ENCODE measurements around the gene MOXD1.
A peak's percentile ranks its signal among the peaks of the same experiment; 100 is the strongest.
"Not testable (repeated sequence)": the region's sequence is repeated elsewhere in the genome, so short reads cannot be mapped to it uniquely, and the experiment has no call there.

The MOXD1 gene

DNA sequence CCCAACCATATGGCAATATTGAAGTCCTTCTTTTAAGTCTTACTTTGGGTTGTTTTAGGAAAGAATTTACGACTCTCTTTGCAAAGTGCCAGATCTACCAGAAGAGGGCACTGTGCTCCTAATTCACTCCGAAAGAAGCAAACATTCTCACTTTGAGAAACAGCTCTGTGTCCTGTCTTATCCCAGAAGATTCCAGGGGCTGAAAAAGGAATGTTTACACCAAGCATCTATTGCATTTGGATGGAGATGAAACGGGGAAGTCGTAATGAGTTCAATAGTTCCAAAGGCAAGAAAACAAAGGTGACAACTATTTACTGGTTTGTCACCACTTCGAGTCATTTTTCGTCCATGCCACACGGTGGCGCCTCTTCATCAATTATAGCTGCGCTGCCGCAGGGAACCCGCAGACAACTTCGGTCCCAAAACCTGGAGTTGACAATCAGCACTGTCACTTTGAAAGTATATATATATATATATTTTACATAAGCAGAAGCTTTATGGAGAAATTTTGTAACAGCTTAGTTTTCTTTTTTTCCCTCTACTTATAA is 121.6 kb downstream of the MOXD1 start:
- Histone ChIP-seq H3K27me3 (ENCODE audit: insufficient read depth, low read length) (no peaks in the 10 kb centered on the region), H3K4me3 (ENCODE audit: low read length) (peak overlapping the region; percentile 59), H2AFZ (ENCODE audit: low read depth, low read length) (peak overlapping the region; percentile 79), H3K36me3 (ENCODE audit: insufficient read depth, low read length) (no peaks in the 10 kb centered on the region), H3K9me3 (ENCODE audit: low read length) (no peaks in the 10 kb centered on the region), H3K4me1 (ENCODE audit: insufficient read depth, low read length) (peaks cover 3% of the 10 kb centered on the region)

DNA sequence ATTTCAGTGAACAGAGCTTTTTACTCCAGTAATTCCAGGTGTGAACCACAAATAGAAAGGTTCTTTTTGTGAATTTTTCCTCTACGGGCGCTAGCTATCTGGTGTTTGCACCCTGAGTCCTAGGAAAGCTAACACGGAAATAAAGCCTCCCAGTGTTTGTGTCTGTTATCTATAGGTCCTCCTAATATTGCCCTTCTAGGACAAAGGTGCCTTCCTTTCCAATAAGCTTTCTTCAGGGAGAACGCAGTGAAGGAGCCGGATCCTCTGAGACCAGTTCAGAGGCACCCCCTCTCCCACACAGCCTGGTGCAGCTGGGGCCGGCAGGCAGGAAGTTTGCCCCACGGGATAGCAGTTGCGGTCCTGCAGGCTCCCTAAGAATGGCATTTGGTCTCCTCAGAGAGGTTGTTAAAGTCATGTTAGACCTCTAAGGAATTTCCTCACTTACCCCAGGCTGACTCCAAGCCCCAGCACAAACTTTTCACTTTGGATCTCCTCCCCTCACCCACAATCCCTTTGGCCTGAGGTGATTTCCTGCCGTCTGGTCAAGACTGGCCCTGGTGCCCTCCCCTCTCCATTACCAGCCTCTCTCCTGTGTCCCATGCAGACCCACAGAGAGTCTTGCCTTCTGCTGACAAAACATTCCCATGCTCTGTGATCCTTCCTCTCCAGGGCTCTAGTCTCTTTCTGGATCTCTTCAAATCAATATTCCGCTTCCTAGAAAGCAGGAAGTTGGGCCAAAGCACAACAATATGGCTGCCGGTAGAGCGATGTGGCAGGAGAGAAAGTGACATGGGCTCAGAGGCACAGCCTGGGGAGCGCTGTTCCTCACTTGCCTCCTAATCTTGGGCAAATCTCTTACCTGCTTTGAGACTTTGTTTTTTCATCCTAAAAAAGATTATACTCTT is 126.0 kb downstream of the MOXD1 start:
- H3K9me3 ChIP-seq (ENCODE audit: low read length): no peaks in the 10 kb centered on the region
- no peaks in the 10 kb centered on the region for H3K27me3 ChIP-seq (ENCODE audit: insufficient read depth, low read length)
- H2AFZ ChIP-seq (ENCODE audit: low read depth, low read length): no peak overlapping the region
- H3K4me3 ChIP-seq (ENCODE audit: low read length): no peak overlapping the region
- no peaks in the 10 kb centered on the region for H3K36me3 ChIP-seq (ENCODE audit: insufficient read depth, low read length)
- peaks cover 2% of the 10 kb centered on the region for H3K4me1 ChIP-seq (ENCODE audit: insufficient read depth, low read length)

DNA sequence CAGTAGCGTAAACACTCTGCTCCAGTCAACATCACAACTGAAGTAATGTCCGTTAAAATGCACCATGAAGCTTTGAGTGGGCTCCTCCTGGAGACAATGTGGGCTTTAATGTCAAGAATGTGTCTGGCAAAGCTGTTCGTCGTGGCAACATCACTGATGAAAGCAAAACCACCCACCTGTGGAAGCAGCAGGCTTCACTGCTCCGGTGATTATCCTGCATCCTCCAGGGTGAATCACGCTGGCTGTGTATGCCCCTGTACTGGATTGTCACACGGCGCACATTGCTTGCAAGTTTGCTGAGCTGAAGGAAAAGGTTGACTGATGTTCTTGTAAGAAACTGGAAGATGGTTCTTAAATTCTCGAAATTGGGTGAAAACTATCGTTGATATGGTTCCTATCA is 128.5 kb downstream of the MOXD1 start:
- Histone ChIP-seq H3K4me3 (ENCODE audit: low read length) (no peak overlapping the region), H2AFZ (ENCODE audit: low read depth, low read length) (no peak overlapping the region), H3K36me3 (ENCODE audit: insufficient read depth, low read length) (no peaks in the 10 kb centered on the region), H3K27me3 (ENCODE audit: insufficient read depth, low read length) (no peaks in the 10 kb centered on the region), H3K9me3 (ENCODE audit: low read length) (no peaks in the 10 kb centered on the region), H3K4me1 (ENCODE audit: insufficient read depth, low read length) (no peaks in the 10 kb centered on the region)

DNA sequence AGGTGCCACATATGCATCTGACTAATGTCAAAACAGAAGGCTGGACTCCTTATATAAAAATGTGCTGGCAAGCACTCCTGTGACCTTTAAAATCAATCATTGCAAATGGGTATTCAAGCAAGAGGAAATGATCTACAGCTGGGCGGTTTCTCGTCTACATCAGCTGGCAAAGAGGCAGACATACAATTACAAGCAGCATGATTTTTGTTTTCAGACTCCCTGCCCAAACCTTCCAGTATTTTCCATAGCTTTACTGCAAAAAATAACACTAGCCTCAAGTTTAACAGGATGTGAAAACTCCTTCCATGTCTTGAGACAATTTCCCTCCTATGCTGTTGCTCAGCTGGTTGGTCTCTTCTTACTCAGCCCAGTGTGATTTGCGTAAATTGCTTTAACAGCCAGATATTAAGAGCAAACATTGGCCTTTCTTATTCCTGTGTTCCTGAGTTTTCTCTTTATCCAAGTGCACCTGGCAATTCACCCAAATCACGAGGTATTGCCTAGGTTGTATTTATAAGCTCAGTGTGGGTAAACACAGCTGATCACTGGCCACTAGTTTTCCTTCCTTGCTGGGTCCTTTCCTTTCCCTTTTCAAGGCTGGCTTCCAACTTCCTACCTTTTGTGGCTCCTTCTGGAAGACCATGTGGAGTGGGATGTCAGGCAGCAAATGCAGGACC is 130.4 kb downstream of the MOXD1 start:
- Histone ChIP-seq H3K36me3 (ENCODE audit: insufficient read depth, low read length) (no peaks in the 10 kb centered on the region), H3K4me1 (ENCODE audit: insufficient read depth, low read length) (no peaks in the 10 kb centered on the region), H3K27me3 (ENCODE audit: insufficient read depth, low read length) (no peaks in the 10 kb centered on the region), H3K9me3 (ENCODE audit: low read length) (no peaks in the 10 kb centered on the region), H3K4me3 (ENCODE audit: low read length) (no peak overlapping the region), H2AFZ (ENCODE audit: low read depth, low read length) (no peak overlapping the region)

DNA sequence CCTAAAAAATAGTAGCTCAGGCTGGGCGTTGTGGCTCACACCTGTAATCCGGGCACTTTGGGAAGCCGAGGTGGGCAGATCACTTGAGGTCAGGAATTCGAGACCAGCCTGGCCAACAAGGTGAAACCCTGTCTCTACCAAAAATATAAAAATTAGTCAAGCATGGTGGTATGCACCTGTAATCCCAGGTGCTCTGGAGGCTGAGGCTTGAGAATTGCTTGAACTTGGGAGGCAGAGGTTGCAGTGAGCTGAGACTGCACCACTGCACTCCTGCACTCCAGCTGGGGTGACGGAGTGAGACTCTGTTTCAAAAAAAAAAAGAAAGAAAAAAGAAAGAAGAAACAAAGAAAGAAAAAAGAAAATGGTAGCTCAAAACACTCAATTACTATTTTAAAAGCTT is 132.6 kb downstream of the MOXD1 start:
- H3K36me3 ChIP-seq (ENCODE audit: insufficient read depth, low read length); H2AFZ ChIP-seq (ENCODE audit: low read depth, low read length); H3K9me3 ChIP-seq (ENCODE audit: low read length); H3K4me3 ChIP-seq (ENCODE audit: low read length); H3K27me3 ChIP-seq (ENCODE audit: insufficient read depth, low read length); H3K4me1 ChIP-seq (ENCODE audit: insufficient read depth, low read length): not testable (repeated sequence)

DNA sequence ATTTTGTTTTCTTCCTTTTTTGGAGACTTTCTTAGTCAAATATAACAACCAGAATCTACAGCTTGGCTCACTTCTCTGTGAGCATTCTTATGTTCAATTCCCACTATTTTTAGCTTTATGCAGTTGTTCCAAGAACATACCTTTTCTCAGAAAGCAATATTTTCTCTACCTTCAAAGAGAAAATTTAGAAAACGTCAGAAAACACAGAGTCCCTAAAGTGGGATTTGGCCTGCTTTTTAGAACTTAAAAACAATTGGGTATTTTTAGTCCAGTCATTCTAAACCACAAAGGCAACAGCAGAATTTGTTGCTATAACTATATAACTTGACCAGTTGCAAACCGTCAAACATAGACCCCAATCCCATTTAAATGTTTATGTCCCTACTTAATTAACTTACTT is 133.1 kb downstream of the MOXD1 start:
- no peaks in the 10 kb centered on the region for H3K9me3 ChIP-seq (ENCODE audit: low read length)
- H3K36me3 ChIP-seq (ENCODE audit: insufficient read depth, low read length): no peaks in the 10 kb centered on the region

DNA sequence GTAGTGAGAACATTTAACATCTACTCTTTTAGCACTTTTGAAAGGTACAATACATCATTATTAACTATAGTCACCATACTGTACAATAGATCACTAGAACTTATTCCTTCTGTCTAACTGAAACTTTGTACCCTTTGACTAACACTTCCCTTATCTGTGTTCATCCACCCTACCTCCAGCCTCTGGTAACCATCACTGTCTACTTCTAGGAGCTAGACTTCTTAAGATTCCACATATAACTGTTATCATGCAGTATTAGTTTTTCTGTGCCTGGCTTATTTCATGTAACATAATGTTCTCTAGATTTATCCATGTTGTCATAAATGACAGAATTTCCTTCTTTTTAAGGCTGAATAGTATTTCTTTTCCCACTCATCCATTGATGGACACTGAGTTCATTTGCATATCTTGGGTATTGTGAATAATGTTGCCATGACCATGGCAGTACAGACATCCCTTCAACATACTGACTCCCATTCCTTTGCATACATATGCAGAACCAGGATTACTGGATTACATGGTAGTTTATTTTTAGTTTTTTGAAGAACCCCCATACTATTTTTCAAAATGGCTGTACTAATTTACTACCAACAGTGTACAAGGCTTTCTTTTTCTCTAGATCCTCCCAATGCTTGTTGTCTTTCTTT is 135.7 kb downstream of the MOXD1 start:
- Histone ChIP-seq H3K9me3 (ENCODE audit: low read length) (no peaks in the 10 kb centered on the region), H2AFZ (ENCODE audit: low read depth, low read length) (no peak overlapping the region), H3K4me1 (ENCODE audit: insufficient read depth, low read length) (no peaks in the 10 kb centered on the region), H3K36me3 (ENCODE audit: insufficient read depth, low read length) (no peaks in the 10 kb centered on the region), H3K27me3 (ENCODE audit: insufficient read depth, low read length) (no peaks in the 10 kb centered on the region), H3K4me3 (ENCODE audit: low read length) (no peak overlapping the region)

More for the DNA sequence above, 133.1 kb downstream of the MOXD1 start:
- Histone ChIP-seq H3K4me1 (ENCODE audit: insufficient read depth, low read length) (no peaks in the 10 kb centered on the region), H3K27me3 (ENCODE audit: insufficient read depth, low read length) (no peaks in the 10 kb centered on the region), H3K4me3 (ENCODE audit: low read length) (no peak overlapping the region), H2AFZ (ENCODE audit: low read depth, low read length) (no peak overlapping the region)

DNA sequence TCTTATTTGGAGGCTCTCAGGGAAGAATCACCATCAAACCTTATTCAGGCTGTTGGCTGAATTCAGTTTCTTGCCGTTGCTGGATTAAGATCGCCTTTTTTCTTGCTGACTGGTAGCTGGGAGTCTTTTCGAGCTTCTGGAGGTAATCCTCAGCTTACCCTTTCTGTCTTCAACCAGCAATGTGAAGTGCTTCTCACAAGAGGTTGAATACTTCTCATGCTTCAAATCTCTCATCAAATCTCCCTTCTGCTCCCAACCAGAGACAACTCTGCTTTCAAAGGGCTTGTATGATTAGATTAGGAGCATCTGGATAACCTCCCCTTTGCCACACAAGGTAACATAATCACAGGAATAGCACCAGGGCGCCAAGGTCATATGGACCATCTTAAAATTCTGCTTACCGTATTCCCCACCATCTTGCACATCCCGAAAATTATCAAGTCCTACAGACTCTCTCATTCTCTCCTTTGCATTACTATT is 137.2 kb downstream of the MOXD1 start:
- Histone ChIP-seq H3K27me3 (ENCODE audit: insufficient read depth, low read length) (no peaks in the 10 kb centered on the region), H3K36me3 (ENCODE audit: insufficient read depth, low read length) (no peaks in the 10 kb centered on the region), H3K4me3 (ENCODE audit: low read length) (no peak overlapping the region), H3K9me3 (ENCODE audit: low read length) (no peaks in the 10 kb centered on the region), H3K4me1 (ENCODE audit: insufficient read depth, low read length) (no peaks in the 10 kb centered on the region), H2AFZ (ENCODE audit: low read depth, low read length) (no peak overlapping the region)

DNA sequence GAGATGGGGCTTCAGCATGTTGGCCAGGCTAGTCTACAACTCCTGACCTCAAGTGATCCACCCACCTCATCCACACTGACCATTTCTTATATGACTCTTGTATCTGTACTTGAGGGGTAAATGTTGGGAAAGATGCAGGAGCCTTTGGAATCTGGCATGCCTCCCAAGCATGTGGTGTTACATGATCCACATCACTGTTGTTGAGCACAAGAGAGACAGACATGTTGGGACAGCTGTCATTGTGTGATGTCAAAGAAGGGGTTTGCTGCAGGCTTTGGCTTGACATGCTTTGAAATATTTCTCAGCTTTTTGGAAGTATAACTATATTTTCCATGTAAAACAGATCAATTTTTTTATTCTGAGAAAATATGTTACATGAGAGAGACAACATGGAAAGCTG is 139.9 kb downstream of the MOXD1 start:
- Histone ChIP-seq H3K4me3 (ENCODE audit: low read length) (no peak overlapping the region), H3K4me1 (ENCODE audit: insufficient read depth, low read length) (no peaks in the 10 kb centered on the region), H3K36me3 (ENCODE audit: insufficient read depth, low read length) (no peaks in the 10 kb centered on the region), H3K9me3 (ENCODE audit: low read length) (no peaks in the 10 kb centered on the region), H2AFZ (ENCODE audit: low read depth, low read length) (no peak overlapping the region), H3K27me3 (ENCODE audit: insufficient read depth, low read length) (no peaks in the 10 kb centered on the region)

DNA sequence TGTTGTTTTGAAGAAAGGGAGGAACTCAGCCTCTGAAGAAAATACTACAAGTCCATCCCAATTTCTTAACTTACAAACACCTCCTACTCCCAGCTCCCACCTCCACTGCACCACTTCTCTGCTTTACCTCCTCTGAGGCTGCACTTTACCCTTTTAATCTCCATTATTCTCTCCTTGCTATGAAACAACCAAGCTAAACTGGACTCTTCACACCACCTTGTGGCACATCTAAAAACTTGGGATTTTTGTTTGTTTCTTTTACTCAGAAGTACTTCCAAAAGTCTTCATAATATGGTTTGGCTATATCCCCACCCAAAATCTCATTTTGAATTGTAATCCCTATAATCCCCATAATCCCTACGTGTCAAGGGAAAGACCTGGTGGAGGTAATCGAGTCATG is 142.2 kb downstream of the MOXD1 start:
- no peaks in the 10 kb centered on the region for H3K9me3 ChIP-seq (ENCODE audit: low read length)
- H3K36me3 ChIP-seq (ENCODE audit: insufficient read depth, low read length): no peaks in the 10 kb centered on the region
- H3K27me3 ChIP-seq (ENCODE audit: insufficient read depth, low read length): no peaks in the 10 kb centered on the region
- H2AFZ ChIP-seq (ENCODE audit: low read depth, low read length): no peak overlapping the region
- no peaks in the 10 kb centered on the region for H3K4me1 ChIP-seq (ENCODE audit: insufficient read depth, low read length)
- no peak overlapping the region for H3K4me3 ChIP-seq (ENCODE audit: low read length)

DNA sequence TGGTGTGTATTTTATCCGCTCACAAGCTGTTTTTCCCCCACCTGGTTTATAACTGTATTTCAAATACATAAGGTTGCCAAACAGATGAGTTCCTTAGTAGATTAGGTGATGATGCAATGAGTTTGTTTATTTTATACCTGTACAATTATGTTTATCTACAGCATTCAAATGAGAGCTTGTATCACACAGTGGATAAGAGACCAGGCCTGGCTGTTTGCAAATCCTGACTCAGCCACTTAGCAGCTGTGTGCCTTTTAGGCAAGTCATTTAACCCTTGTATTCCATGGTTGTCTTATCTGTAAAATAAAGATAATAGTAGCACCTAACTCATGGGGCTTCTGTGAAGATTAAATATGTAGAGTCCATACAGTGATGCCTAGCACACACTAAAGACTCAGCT is 143.7 kb downstream of the MOXD1 start:
- Histone ChIP-seq H3K9me3 (ENCODE audit: low read length) (no peaks in the 10 kb centered on the region), H3K36me3 (ENCODE audit: insufficient read depth, low read length) (no peaks in the 10 kb centered on the region), H3K4me1 (ENCODE audit: insufficient read depth, low read length) (no peaks in the 10 kb centered on the region), H3K4me3 (ENCODE audit: low read length) (no peak overlapping the region), H2AFZ (ENCODE audit: low read depth, low read length) (no peak overlapping the region), H3K27me3 (ENCODE audit: insufficient read depth, low read length) (no peaks in the 10 kb centered on the region)

DNA sequence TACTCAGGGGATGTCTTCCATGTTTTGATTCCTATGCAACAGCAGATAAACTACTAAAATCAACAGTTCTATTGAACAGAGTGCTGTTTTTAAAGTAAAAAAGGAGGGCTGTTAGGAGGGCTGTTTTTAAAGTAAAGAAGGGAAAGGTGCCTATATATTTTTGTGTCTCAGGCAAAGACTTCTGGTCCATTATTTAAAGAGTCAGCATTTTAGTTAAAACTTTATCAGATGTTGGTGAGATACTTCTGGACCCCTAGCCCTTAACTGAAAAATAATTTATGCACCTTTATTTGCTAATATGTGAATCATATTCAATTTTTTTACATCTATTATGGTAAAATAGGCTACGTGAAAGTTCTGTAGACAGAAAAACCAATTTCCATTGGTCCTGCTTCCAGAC is 144.8 kb downstream of the MOXD1 start:
- Histone ChIP-seq H3K4me3 (ENCODE audit: low read length) (no peak overlapping the region), H3K27me3 (ENCODE audit: insufficient read depth, low read length) (no peaks in the 10 kb centered on the region), H2AFZ (ENCODE audit: low read depth, low read length) (no peak overlapping the region), H3K4me1 (ENCODE audit: insufficient read depth, low read length) (no peaks in the 10 kb centered on the region), H3K9me3 (ENCODE audit: low read length) (peaks cover 7% of the 10 kb centered on the region), H3K36me3 (ENCODE audit: insufficient read depth, low read length) (no peaks in the 10 kb centered on the region)

DNA sequence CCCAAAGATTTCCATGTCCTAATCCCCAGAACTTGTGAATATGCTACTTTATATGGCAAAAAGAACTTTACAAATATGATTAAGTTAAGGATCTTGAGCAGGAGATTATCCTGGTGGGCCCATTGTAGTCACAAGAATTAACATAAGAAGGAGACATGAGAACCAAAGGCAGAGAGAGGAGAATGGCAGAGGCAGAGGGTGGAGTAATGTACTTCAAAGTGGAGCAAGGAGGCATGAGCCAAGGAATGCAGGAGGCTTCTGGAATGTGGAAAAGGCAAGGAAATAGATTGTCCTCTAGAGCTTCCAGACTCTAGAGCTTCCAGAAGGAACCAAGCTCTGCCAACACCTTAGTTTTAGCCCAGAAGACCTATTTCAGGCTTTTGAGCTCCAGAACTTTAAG is 147.4 kb downstream of the MOXD1 start:
- Histone ChIP-seq H2AFZ (ENCODE audit: low read depth, low read length) (no peak overlapping the region), H3K27me3 (ENCODE audit: insufficient read depth, low read length) (no peaks in the 10 kb centered on the region), H3K9me3 (ENCODE audit: low read length) (peaks cover 7% of the 10 kb centered on the region), H3K4me1 (ENCODE audit: insufficient read depth, low read length) (no peaks in the 10 kb centered on the region), H3K36me3 (ENCODE audit: insufficient read depth, low read length) (no peaks in the 10 kb centered on the region), H3K4me3 (ENCODE audit: low read length) (no peak overlapping the region)

Measured in neuron (in vitro differentiated cells).